RCC 7860 (cell line): ENCODE results near the gene OPCML.

Source experiments
- DNase-seq: peaks from one replicate; pipeline ENCODE4 v3.0.0-alpha.2; 2015; ENCODE audit warnings: low spot score
- FAIRE-seq: peaks from 2 replicates; lab custom pipeline; 2012; peaks lifted over from hg19 to GRCh38; lab: Jason Lieb, UNC

Gene OPCML

GRCh38 chr11:132876239-132876638 lies 656.1 kb downstream of the OPCML start:
- peak; percentile 14 for DNase-seq
- FAIRE-seq, result no peak

- FAIRE-seq (peak; percentile 89), DNase-seq (peak; percentile 77)
Measured at GRCh38 chr11:132874638-132875037, 657.7 kb downstream of the OPCML start.

GRCh38 chr11:132873841-132874240 lies 658.5 kb downstream of the OPCML start:
- FAIRE-seq, result no peak
- no peak for DNase-seq

GRCh38 chr11:132872211-132872610 lies 660.1 kb downstream of the OPCML start:
- DNase-seq (no peak), FAIRE-seq (no peak)

GRCh38 chr11:132866783-132867545 lies 665.3 kb downstream of the OPCML start:
- FAIRE-seq, result no peak
- DNase-seq, result peak; percentile 3

GRCh38 chr11:132865623-132866022 lies 666.7 kb downstream of the OPCML start:
- FAIRE-seq (no peak), DNase-seq (no peak)

- no peak for FAIRE-seq
- DNase-seq, result no peak
Measured at GRCh38 chr11:132864811-132865576, 667.3 kb downstream of the OPCML start.

GRCh38 chr11:132862933-132863332 lies 669.4 kb downstream of the OPCML start:
- FAIRE-seq (no peak), DNase-seq (no peak)

GRCh38 chr11:132862137-132862536 lies 670.2 kb downstream of the OPCML start:
- DNase-seq (no peak), FAIRE-seq (no peak)

- DNase-seq, result no peak
- no peak for FAIRE-seq
Measured at GRCh38 chr11:132859306-132859705, 673.0 kb downstream of the OPCML start.

GRCh38 chr11:132858223-132858622 lies 674.1 kb downstream of the OPCML start:
- FAIRE-seq (no peak), DNase-seq (no peak)

- no peak for DNase-seq
- no peak for FAIRE-seq
Measured at GRCh38 chr11:132856032-132856431, 676.3 kb downstream of the OPCML start.

- no peak for FAIRE-seq
- no peak for DNase-seq
Measured at GRCh38 chr11:132855516-132855915, 676.8 kb downstream of the OPCML start.

GRCh38 chr11:132853886-132854285 lies 678.4 kb downstream of the OPCML start:
- no peak for FAIRE-seq
- no peak for DNase-seq

- FAIRE-seq, result no peak
- no peak for DNase-seq
Measured at GRCh38 chr11:132852361-132852760, 679.9 kb downstream of the OPCML start.

GRCh38 chr11:132851247-132851646 lies 681.1 kb downstream of the OPCML start:
- FAIRE-seq (no peak), DNase-seq (no peak)

GRCh38 chr11:132850266-132850665 lies 682.0 kb downstream of the OPCML start:
- DNase-seq (no peak), FAIRE-seq (no peak)

- no peak for DNase-seq
- no peak for FAIRE-seq
Measured at GRCh38 chr11:132848336-132848735, 684.0 kb downstream of the OPCML start.

- no peak for DNase-seq
Measured at GRCh38 chr11:132846075-132846474, 686.2 kb downstream of the OPCML start.

GRCh38 chr11:132844956-132845696 lies 687.2 kb downstream of the OPCML start:
- FAIRE-seq (peak; percentile 90), DNase-seq (peak; percentile 72)

More at GRCh38 chr11:132846075-132846474, 686.2 kb downstream of the OPCML start:
- FAIRE-seq, result no peak

- DNase-seq, result no peak
- no peak for FAIRE-seq
Measured at GRCh38 chr11:132840660-132841059, 691.6 kb downstream of the OPCML start.
